Measurements from ENCODE around the gene CDH22. TPM values are rescaled to one million over a fixed set of nuclear protein-coding genes. Genes with fewer than 3 reads are reported as not detected.
A peak's percentile ranks its signal among the peaks of the same experiment; 100 is the strongest.

CDH22 gene
- total and polyA plus RNA-seq, 2 donors (not counting 1 experiment from before 2014, with no cell fraction given), result not detected

- no peak overlapping the region for H3K4me2 ChIP-seq (ENCODE audit: extremely low read depth, insufficient read depth, low read length)
- no peaks in the 10 kb centered on the region for H3K79me2 ChIP-seq (ENCODE audit: control insufficient read depth, insufficient read depth, low read length)
- TF ChIP-seq CTCF (conservative IDR thresholded peaks at IDR 0.05 in 1 of 2, IDR thresholded peaks at IDR 0.05 in 1 of 2; ENCODE audit: low read depth in 1 of 2, low read length in 2 of 2), result no peak
- TF ChIP-seq EZH2 (IDR thresholded peaks at IDR 0.05; ENCODE audit: low read length, missing control alignments), result no peak
- H3K9ac ChIP-seq (ENCODE audit: insufficient read depth, low read length), result no peak overlapping the region
- H3K4me1 ChIP-seq (ENCODE audit: control insufficient read depth, extremely low read depth, insufficient read depth, low read length), result no peaks in the 10 kb centered on the region
- peaks cover 14% of the 10 kb centered on the region for H3K27me3 ChIP-seq (ENCODE audit: control insufficient read depth, insufficient read depth, low read length)
- H3K9me3 ChIP-seq (ENCODE audit: control insufficient read depth, insufficient read depth, low read depth, low read length), result no peaks in the 10 kb centered on the region
- no peaks in the 10 kb centered on the region for H3K36me3 ChIP-seq (ENCODE audit: control insufficient read depth, insufficient read depth, low read length)
- no peak for DNase-seq (ENCODE audit: low read depth in 2 of 2)
- H4K20me1 ChIP-seq (ENCODE audit: control insufficient read depth, extremely low read depth, insufficient read depth, low read length), result no peaks in the 10 kb centered on the region
- H3K4me3 ChIP-seq (replicated peaks in 1 of 4; ENCODE audit: control extremely low read depth in 1 of 4, insufficient read depth in 1 of 4, low read depth in 3 of 4, low read length in 4 of 4), result no peak overlapping the region
- no peak overlapping the region for H2AFZ ChIP-seq (ENCODE audit: low read length)
- no peak overlapping the region for H3K27ac ChIP-seq (ENCODE audit: insufficient read depth, low read length)
Measured at GRCh38 chr20:46298374-46298773, 9.9 kb downstream of the CDH22 start.

GRCh38 chr20:46296526-46297250 is 11.6 kb downstream of the CDH22 start:
- Histone ChIP-seq H3K79me2 (ENCODE audit: control insufficient read depth, insufficient read depth, low read length) (no peaks in the 10 kb centered on the region), H4K20me1 (ENCODE audit: control insufficient read depth, extremely low read depth, insufficient read depth, low read length) (no peaks in the 10 kb centered on the region), H3K4me2 (ENCODE audit: extremely low read depth, insufficient read depth, low read length) (no peak overlapping the region), H3K4me1 (ENCODE audit: control insufficient read depth, extremely low read depth, insufficient read depth, low read length) (no peaks in the 10 kb centered on the region), H2AFZ (ENCODE audit: low read length) (no peak overlapping the region), H3K9ac (ENCODE audit: insufficient read depth, low read length) (no peak overlapping the region), H3K4me3 (replicated peaks in 1 of 4; ENCODE audit: control extremely low read depth in 1 of 4, insufficient read depth in 1 of 4, low read depth in 3 of 4, low read length in 4 of 4) (no peak overlapping the region), H3K27me3 (ENCODE audit: control insufficient read depth, insufficient read depth, low read length) (peaks cover 14% of the 10 kb centered on the region), H3K9me3 (ENCODE audit: control insufficient read depth, insufficient read depth, low read depth, low read length) (no peaks in the 10 kb centered on the region), H3K36me3 (ENCODE audit: control insufficient read depth, insufficient read depth, low read length) (no peaks in the 10 kb centered on the region), H3K27ac (ENCODE audit: insufficient read depth, low read length) (no peak overlapping the region)
- DNase-seq (ENCODE audit: low read depth in 2 of 2), result no peak
- TF ChIP-seq CTCF (conservative IDR thresholded peaks at IDR 0.05 in 1 of 2, IDR thresholded peaks at IDR 0.05 in 1 of 2; ENCODE audit: low read depth in 1 of 2, low read length in 2 of 2), result no peak
- TF ChIP-seq EZH2 (IDR thresholded peaks at IDR 0.05; ENCODE audit: low read length, missing control alignments), result no peak

GRCh38 chr20:46293084-46293483 is 15.2 kb downstream of the CDH22 start:
- peak; percentile 41 to 42 for DNase-seq (ENCODE audit: low read depth in 2 of 2)
- peaks cover 16% of the 10 kb centered on the region for H3K27me3 ChIP-seq (ENCODE audit: control insufficient read depth, insufficient read depth, low read length)
- TF ChIP-seq CTCF (conservative IDR thresholded peaks at IDR 0.05 in 1 of 2, IDR thresholded peaks at IDR 0.05 in 1 of 2; ENCODE audit: low read depth in 1 of 2, low read length in 2 of 2) (no peak), EZH2 (IDR thresholded peaks at IDR 0.05; ENCODE audit: low read length, missing control alignments) (no peak)

More at GRCh38 chr20:46293084-46293483, 15.2 kb downstream of the CDH22 start:
- Histone ChIP-seq H3K9ac (ENCODE audit: insufficient read depth, low read length) (no peak overlapping the region), H3K36me3 (ENCODE audit: control insufficient read depth, insufficient read depth, low read length) (no peaks in the 10 kb centered on the region), H4K20me1 (ENCODE audit: control insufficient read depth, extremely low read depth, insufficient read depth, low read length) (no peaks in the 10 kb centered on the region), H2AFZ (ENCODE audit: low read length) (no peak overlapping the region), H3K4me3 (replicated peaks in 1 of 4; ENCODE audit: control extremely low read depth in 1 of 4, insufficient read depth in 1 of 4, low read depth in 3 of 4, low read length in 4 of 4) (no peak overlapping the region), H3K4me2 (ENCODE audit: extremely low read depth, insufficient read depth, low read length) (no peak overlapping the region), H3K9me3 (ENCODE audit: control insufficient read depth, insufficient read depth, low read depth, low read length) (no peaks in the 10 kb centered on the region), H3K79me2 (ENCODE audit: control insufficient read depth, insufficient read depth, low read length) (no peaks in the 10 kb centered on the region), H3K27ac (ENCODE audit: insufficient read depth, low read length) (no peak overlapping the region), H3K4me1 (ENCODE audit: control insufficient read depth, extremely low read depth, insufficient read depth, low read length) (no peaks in the 10 kb centered on the region)
